ENCODE data around the gene SPDYE1.
"Not testable (repeated sequence)": the region's sequence is repeated elsewhere in the genome, so short reads cannot be mapped to it uniquely, and the experiment has no call there.

The SPDYE1 gene

DNA sequence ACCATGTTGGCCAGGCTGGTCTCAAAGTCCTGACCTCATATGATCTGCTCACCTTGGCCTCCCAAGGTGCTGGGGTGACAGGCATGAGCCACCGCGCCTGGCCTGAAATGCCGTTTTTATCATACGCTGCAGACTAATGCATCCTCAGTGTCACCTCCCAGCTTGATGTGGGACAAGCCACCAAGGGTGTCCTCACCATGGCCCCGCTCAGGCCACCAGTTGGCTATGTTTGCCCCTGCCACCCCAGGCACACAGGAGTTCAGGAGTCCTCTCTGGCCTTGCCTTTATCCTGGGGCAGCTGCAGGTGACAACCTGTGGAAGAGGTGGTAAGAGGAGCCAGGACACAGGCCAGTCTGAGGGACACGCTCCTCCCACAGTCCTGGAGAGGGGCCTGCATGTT lies 3.0 kb upstream of the SPDYE1 start:
- H3F3A ChIP-seq (ENCODE audit: control insufficient read depth, insufficient read depth); H3K27ac ChIP-seq (ENCODE audit: low read depth, low read length); H3K79me2 ChIP-seq (ENCODE audit: control insufficient read depth, low read length); H3K4me3 ChIP-seq (ENCODE audit: low read length); H3K27me3 ChIP-seq (ENCODE audit: control insufficient read depth, low read length); H3K9me3 ChIP-seq (ENCODE audit: control insufficient read depth, insufficient read depth, low read length); H4K20me1 ChIP-seq (ENCODE audit: control insufficient read depth, insufficient read depth, low read depth, low read length); H3K9me2 ChIP-seq (replicated peaks; ENCODE audit: control insufficient read depth, low read length); H3K36me3 ChIP-seq (ENCODE audit: control insufficient read depth, low read length); H3K4me2 ChIP-seq (ENCODE audit: low read length): not testable (repeated sequence)
- peaks cover 15% of the 10 kb centered on the region for H3K4me1 ChIP-seq (ENCODE audit: control insufficient read depth, low read length)

DNA sequence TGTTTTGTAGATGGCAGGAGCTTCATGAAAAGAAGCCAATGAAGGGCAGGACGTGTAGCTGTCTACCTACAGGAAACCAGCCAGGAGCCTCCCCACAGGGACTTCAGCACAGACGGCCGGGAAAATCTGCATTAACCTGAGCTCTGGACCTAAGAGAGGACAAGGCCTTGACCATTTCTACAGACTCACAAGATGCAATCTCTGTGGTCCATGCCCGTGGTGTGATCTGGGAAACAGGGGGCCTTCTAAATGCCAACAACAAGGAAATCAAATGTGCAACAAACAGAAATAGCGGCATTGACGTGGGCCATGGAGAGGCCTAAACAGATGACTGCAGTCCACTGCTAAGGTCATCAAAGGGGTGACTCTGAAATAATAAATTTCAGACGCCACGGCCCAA lies 14.4 kb downstream of the SPDYE1 start:
- H3K36me3 ChIP-seq (ENCODE audit: control insufficient read depth, low read length): peaks cover 12% of the 10 kb centered on the region
- H3K9me2 ChIP-seq (replicated peaks; ENCODE audit: control insufficient read depth, low read length); H3K4me1 ChIP-seq (ENCODE audit: control insufficient read depth, low read length); H3K79me2 ChIP-seq (ENCODE audit: control insufficient read depth, low read length); H3K9me3 ChIP-seq (ENCODE audit: control insufficient read depth, insufficient read depth, low read length); H3K4me3 ChIP-seq (ENCODE audit: low read length); H3K27ac ChIP-seq (ENCODE audit: low read depth, low read length); H3K4me2 ChIP-seq (ENCODE audit: low read length); H4K20me1 ChIP-seq (ENCODE audit: control insufficient read depth, insufficient read depth, low read depth, low read length); H3K27me3 ChIP-seq (ENCODE audit: control insufficient read depth, low read length); H3F3A ChIP-seq (ENCODE audit: control insufficient read depth, insufficient read depth): not testable (repeated sequence)

- not testable (repeated sequence) for H3K27ac ChIP-seq (ENCODE audit: low read depth, low read length); H3K9me3 ChIP-seq (ENCODE audit: control insufficient read depth, insufficient read depth, low read length); H3F3A ChIP-seq (ENCODE audit: control insufficient read depth, insufficient read depth); H3K27me3 ChIP-seq (ENCODE audit: control insufficient read depth, low read length); H4K20me1 ChIP-seq (ENCODE audit: control insufficient read depth, insufficient read depth, low read depth, low read length); H3K4me1 ChIP-seq (ENCODE audit: control insufficient read depth, low read length); H3K4me3 ChIP-seq (ENCODE audit: low read length); H3K9me2 ChIP-seq (replicated peaks; ENCODE audit: control insufficient read depth, low read length); H3K4me2 ChIP-seq (ENCODE audit: low read length)
- H3K36me3 ChIP-seq (ENCODE audit: control insufficient read depth, low read length): peaks cover 12% of the 10 kb centered on the region
- H3K79me2 ChIP-seq (ENCODE audit: control insufficient read depth, low read length): peaks cover 17% of the 10 kb centered on the region
These were observed 17.4 kb downstream of the SPDYE1 start for GRCh38 chr7:44015090-44015489.

- TF ChIP-seq, protein P1, sequence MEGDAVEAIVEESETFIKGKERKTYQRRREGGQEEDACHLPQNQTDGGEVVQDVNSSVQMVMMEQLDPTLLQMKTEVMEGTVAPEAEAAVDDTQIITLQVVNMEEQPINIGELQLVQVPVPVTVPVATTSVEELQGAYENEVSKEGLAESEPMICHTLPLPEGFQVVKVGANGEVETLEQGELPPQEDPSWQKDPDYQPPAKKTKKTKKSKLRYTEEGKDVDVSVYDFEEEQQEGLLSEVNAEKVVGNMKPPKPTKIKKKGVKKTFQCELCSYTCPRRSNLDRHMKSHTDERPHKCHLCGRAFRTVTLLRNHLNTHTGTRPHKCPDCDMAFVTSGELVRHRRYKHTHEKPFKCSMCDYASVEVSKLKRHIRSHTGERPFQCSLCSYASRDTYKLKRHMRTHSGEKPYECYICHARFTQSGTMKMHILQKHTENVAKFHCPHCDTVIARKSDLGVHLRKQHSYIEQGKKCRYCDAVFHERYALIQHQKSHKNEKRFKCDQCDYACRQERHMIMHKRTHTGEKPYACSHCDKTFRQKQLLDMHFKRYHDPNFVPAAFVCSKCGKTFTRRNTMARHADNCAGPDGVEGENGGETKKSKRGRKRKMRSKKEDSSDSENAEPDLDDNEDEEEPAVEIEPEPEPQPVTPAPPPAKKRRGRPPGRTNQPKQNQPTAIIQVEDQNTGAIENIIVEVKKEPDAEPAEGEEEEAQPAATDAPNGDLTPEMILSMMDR (IDR thresholded peaks at IDR 0.05; ENCODE audit: low read depth, low read length, poor library complexity, severe bottlenecking): peak; percentile 77
- H3K4me1 ChIP-seq (ENCODE audit: control insufficient read depth, low read length): peaks cover 17% of the 10 kb centered on the region
- H3K27me3 ChIP-seq (ENCODE audit: control insufficient read depth, low read length); H3K9me2 ChIP-seq (replicated peaks; ENCODE audit: control insufficient read depth, low read length); H4K20me1 ChIP-seq (ENCODE audit: control insufficient read depth, insufficient read depth, low read depth, low read length); H3K9me3 ChIP-seq (ENCODE audit: control insufficient read depth, insufficient read depth, low read length); H3F3A ChIP-seq (ENCODE audit: control insufficient read depth, insufficient read depth); H3K36me3 ChIP-seq (ENCODE audit: control insufficient read depth, low read length): not testable (repeated sequence)
- peak overlapping the region; percentile 87 for H3K4me3 ChIP-seq (ENCODE audit: low read length)
- peaks cover 17% of the 10 kb centered on the region for H3K79me2 ChIP-seq (ENCODE audit: control insufficient read depth, low read length)
- H3K4me2 ChIP-seq (ENCODE audit: low read length): peak overlapping the region; percentile 76
- H3K27ac ChIP-seq (ENCODE audit: low read depth, low read length): peak overlapping the region; percentile 61
These were observed 21.4 kb downstream of the SPDYE1 start for GRCh38 chr7:44018857-44019807.

DNA sequence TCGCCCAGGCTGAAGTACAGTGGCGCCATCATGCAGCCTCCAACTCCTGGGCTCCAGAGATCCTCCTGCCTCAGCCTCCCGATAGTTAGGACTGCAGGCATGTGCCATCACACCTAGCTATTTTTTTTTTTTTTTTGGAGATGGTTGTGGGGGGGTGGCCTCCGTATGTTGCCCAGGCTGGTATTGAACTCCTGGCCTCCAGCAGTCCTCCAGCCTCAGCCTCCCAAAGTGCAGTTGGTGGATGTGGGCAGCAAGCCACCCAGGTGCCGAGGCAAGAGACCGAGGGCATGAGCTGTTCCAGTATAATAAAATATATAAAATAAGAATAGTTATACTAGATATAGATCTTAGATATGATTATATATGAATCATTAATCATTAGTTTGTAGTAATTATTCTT lies 22.1 kb downstream of the SPDYE1 start:
- not testable (repeated sequence) for H3K9me3 ChIP-seq (ENCODE audit: control insufficient read depth, insufficient read depth, low read length); H3F3A ChIP-seq (ENCODE audit: control insufficient read depth, insufficient read depth); H3K4me3 ChIP-seq (ENCODE audit: low read length); H3K27ac ChIP-seq (ENCODE audit: low read depth, low read length); H3K9me2 ChIP-seq (replicated peaks; ENCODE audit: control insufficient read depth, low read length); H3K36me3 ChIP-seq (ENCODE audit: control insufficient read depth, low read length); H4K20me1 ChIP-seq (ENCODE audit: control insufficient read depth, insufficient read depth, low read depth, low read length); H3K27me3 ChIP-seq (ENCODE audit: control insufficient read depth, low read length)
- H3K4me2 ChIP-seq (ENCODE audit: low read length): 0 out of 2 replicates have a peak overlapping the region, but pooled peaks have one; percentile 76
- H3K79me2 ChIP-seq (ENCODE audit: control insufficient read depth, low read length): peaks cover 17% of the 10 kb centered on the region
- peaks cover 17% of the 10 kb centered on the region for H3K4me1 ChIP-seq (ENCODE audit: control insufficient read depth, low read length)

DNA sequence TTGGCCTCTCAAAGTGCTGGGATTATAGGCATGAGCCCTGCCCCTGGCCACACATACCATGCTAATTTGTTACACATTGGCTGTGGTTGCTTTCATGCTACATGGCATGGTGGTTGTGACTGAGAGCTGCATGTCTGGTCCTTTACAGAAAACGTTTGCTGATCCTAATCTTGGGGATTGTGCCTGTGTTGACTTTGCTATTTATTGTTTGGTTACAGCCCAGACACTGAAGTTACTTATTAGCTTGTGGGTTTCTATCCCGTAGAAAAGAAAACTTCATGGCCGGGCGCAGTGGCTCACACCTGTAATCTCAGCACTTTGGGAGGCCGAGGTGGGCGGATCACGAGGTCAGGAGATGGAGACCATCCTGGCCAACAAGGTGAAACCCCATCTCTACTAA lies 24.4 kb downstream of the SPDYE1 start:
- H3K4me2 ChIP-seq (ENCODE audit: low read length); H3K27me3 ChIP-seq (ENCODE audit: control insufficient read depth, low read length); H3K27ac ChIP-seq (ENCODE audit: low read depth, low read length); H3K9me3 ChIP-seq (ENCODE audit: control insufficient read depth, insufficient read depth, low read length); H3F3A ChIP-seq (ENCODE audit: control insufficient read depth, insufficient read depth); H3K4me3 ChIP-seq (ENCODE audit: low read length); H4K20me1 ChIP-seq (ENCODE audit: control insufficient read depth, insufficient read depth, low read depth, low read length); H3K36me3 ChIP-seq (ENCODE audit: control insufficient read depth, low read length); H3K9me2 ChIP-seq (replicated peaks; ENCODE audit: control insufficient read depth, low read length): not testable (repeated sequence)
- peaks cover 15% of the 10 kb centered on the region for H3K79me2 ChIP-seq (ENCODE audit: control insufficient read depth, low read length)
- peaks cover 17% of the 10 kb centered on the region for H3K4me1 ChIP-seq (ENCODE audit: control insufficient read depth, low read length)

- not testable (repeated sequence) for H3K4me3 ChIP-seq (ENCODE audit: low read length); H3K9me2 ChIP-seq (replicated peaks; ENCODE audit: control insufficient read depth, low read length); H4K20me1 ChIP-seq (ENCODE audit: control insufficient read depth, insufficient read depth, low read depth, low read length); H3K27ac ChIP-seq (ENCODE audit: low read depth, low read length); H3K27me3 ChIP-seq (ENCODE audit: control insufficient read depth, low read length); H3K4me2 ChIP-seq (ENCODE audit: low read length); H3K36me3 ChIP-seq (ENCODE audit: control insufficient read depth, low read length); H3K9me3 ChIP-seq (ENCODE audit: control insufficient read depth, insufficient read depth, low read length); H3F3A ChIP-seq (ENCODE audit: control insufficient read depth, insufficient read depth)
- Histone ChIP-seq H3K4me1 (ENCODE audit: control insufficient read depth, low read length) (peaks cover 13% of the 10 kb centered on the region), H3K79me2 (ENCODE audit: control insufficient read depth, low read length) (peaks cover 10% of the 10 kb centered on the region)
These were observed 25.2 kb downstream of the SPDYE1 start for GRCh38 chr7:44022796-44023467.

All from DOHH2 (cell line).